Esophagus muscularis mucosa (tissue), 4 donors: ENCODE results near the gene PSTPIP2. TPM values are rescaled to one million over a fixed set of nuclear protein-coding genes. Genes with fewer than 3 reads are reported as not detected.

Source experiments
- DNase-seq: peaks from one replicate; pipeline ENCODE4 v3.0.0-alpha.2; 2017; ENCODE audit errors: extremely low spot score
- H3K27ac ChIP-seq, 4 donors: fragments of 200-600 bp; sonication (generic); replicated peaks in 1 of 4; 1 replicate in 3 of 4; 2 replicates in 1 of 4; pipeline ENCODE4 v1.5.1; 2016 to 2019; ENCODE audit warnings: mild to moderate bottlenecking in 1 of 4
- H3K27me3 ChIP-seq, 4 donors: fragments of 200-600 bp; sonication (generic); one replicate each; pipeline versions ENCODE4 v1.5.1 to v1.6.0; 2016 to 2019
- H3K36me3 ChIP-seq, 4 donors: fragments of 200-600 bp; sonication (generic); one replicate each; pipeline ENCODE4 v1.5.1; 2016 to 2019
- H3K4me1 ChIP-seq, 4 donors: fragments of 200-600 bp; sonication (generic); one replicate each; pipeline ENCODE4 v1.5.1; 2016 to 2019
- H3K4me3 ChIP-seq, 4 donors: fragments of 200-600 bp; sonication (generic); 1 replicate in 2 of 4; 2 replicates in 2 of 4; pipeline ENCODE4 v1.5.1; 2016 to 2019; ENCODE audit warnings: mild to moderate bottlenecking in 4 of 4, moderate library complexity in 1 of 4
- H3K9me3 ChIP-seq, 4 donors: fragments of 200-600 bp; sonication (generic); 1 replicate in 3 of 4; 2 replicates in 1 of 4; pipeline ENCODE4 v1.5.1; 2016 to 2019
- EP300 ChIP-seq: sonication (generic); formaldehyde crosslinking; IDR thresholded peaks from one replicate; pipeline ENCODE4 v1.6.1; 2017; ENCODE audit warnings: antibody characterized with exemption
- POLR2A ChIP-seq: fragments of 450-650 bp; IDR thresholded peaks from one replicate; pipeline ENCODE4 v1.6.1; 2017; ENCODE audit warnings: antibody characterized with exemption, moderate library complexity, mild to moderate bottlenecking, low read depth
- POLR2AphosphoS5 ChIP-seq, 2 donors: sonication (generic); formaldehyde crosslinking; IDR thresholded peaks; one replicate each; pipeline ENCODE4 v1.6.1; 2017; ENCODE audit warnings: antibody characterized with exemption in 2 of 2
- WGBS: methylation state at CpG from one replicate; pipeline ENCODE4 v1.1.5; 2018; 5-methylcytosine and 5-hydroxymethylcytosine counted together
- intact Hi-C: fragments of 100-400 bp; cut with DNase I; formaldehyde crosslinking; loops from one replicate; pipeline ENCODE4 v1.15.1; 2023
- total RNA-seq, 4 donors: library from RNA; depleted of rRNA; stranded (reverse); fragments of >200 nt; gene quantifications; one replicate each; pipeline versions ENCODE4 v1.1.0 to v1.2.1, GENCODE V29; 2016
- TF ChIP-seq, protein P1 (sequence below), 3 experiments: fragments of 200-600 bp in 2 of 3; fragments of 450-650 bp in 1 of 3; sonication (generic) in 2 of 3; IDR thresholded peaks; one replicate each; pipeline ENCODE4 v1.5.1; 2017 to 2019; ENCODE audit warnings: antibody characterized with exemption in 3 of 3, mild to moderate bottlenecking in 2 of 3, moderate library complexity in 1 of 3

PSTPIP2 gene
- total RNA-seq, 4 donors from 2014 or later = 5.6 to 10.8 (median 7.3) TPM

GRCh38 chr18:46104128-46104911, 32.3 kb upstream of the PSTPIP2 start, which contains the start of gene HAUS1:
HAUS1 (plus strand) TSS chr18:46104385; CDS start chr18:46104412, 27 bp downstream.
- Histone ChIP-seq H3K9me3 (no peaks in the 10 kb centered on the region), H3K4me1 (peaks cover 4 to 21% (median 18%) of the 10 kb centered on the region in 4 donors), H3K27me3 (no peaks in the 10 kb centered on the region), H3K27ac (peak within 1 kb of the TSS; percentile 85 to 91 (median 88)), H3K36me3 (peaks cover 0 to 25% (median 5%) of the 10 kb centered on the region in 4 donors), H3K4me3 (peak within 1 kb of the TSS; percentile 76 to 93 (median 83))
- peak; percentile 83 to 86 for TF ChIP-seq POLR2AphosphoS5 (IDR thresholded peaks at IDR 0.05)
- no peak for TF ChIP-seq EP300
- peak; percentile 97 for DNase-seq
- under 1% methylated on average over 35 of the region's 57 CpGs for WGBS
- intact Hi-C loops = no loop called here

DNA sequence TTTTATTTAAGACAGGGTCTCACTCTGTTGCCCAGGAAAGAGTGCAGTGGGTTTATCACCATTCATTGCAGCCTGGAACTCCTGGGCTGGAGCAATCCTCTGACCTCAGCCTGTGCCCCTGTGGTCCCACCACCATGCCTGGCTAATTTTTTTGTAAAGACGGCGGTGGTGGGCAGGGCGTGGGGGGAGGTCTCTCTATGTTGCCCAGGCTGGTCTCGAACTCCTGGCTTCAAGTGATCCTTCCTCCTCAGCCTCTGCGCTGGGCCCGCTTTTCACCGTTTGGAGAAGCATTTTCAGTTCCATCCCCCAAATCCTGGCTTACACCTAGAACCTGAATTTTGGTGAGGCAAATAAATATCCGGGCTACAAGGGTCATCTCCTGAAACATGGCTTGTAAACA, 27.4 kb upstream of the PSTPIP2 start:
- 96% methylated on average over 8 of the region's 8 CpGs for WGBS
- no peaks in the 10 kb centered on the region for H3K27me3 ChIP-seq
- no peaks in the 10 kb centered on the region for H3K9me3 ChIP-seq
- no peak for DNase-seq
- H3K4me1 ChIP-seq = peaks cover 28 to 43% (median 41%) of the 10 kb centered on the region in 4 donors
- H3K27ac ChIP-seq = no peak overlapping the region
- no peak overlapping the region for H3K4me3 ChIP-seq
- intact Hi-C loops = no loop called here
- peaks cover 1 to 5% (median 3%) of the 10 kb centered on the region in 4 donors for H3K36me3 ChIP-seq
- TF ChIP-seq, protein P1, sequence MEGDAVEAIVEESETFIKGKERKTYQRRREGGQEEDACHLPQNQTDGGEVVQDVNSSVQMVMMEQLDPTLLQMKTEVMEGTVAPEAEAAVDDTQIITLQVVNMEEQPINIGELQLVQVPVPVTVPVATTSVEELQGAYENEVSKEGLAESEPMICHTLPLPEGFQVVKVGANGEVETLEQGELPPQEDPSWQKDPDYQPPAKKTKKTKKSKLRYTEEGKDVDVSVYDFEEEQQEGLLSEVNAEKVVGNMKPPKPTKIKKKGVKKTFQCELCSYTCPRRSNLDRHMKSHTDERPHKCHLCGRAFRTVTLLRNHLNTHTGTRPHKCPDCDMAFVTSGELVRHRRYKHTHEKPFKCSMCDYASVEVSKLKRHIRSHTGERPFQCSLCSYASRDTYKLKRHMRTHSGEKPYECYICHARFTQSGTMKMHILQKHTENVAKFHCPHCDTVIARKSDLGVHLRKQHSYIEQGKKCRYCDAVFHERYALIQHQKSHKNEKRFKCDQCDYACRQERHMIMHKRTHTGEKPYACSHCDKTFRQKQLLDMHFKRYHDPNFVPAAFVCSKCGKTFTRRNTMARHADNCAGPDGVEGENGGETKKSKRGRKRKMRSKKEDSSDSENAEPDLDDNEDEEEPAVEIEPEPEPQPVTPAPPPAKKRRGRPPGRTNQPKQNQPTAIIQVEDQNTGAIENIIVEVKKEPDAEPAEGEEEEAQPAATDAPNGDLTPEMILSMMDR (IDR thresholded peaks at IDR 0.05) = no peak
- no peak for TF ChIP-seq POLR2AphosphoS5 (IDR thresholded peaks at IDR 0.05)
- no peak for TF ChIP-seq EP300
- TF ChIP-seq POLR2A = no peak

DNA sequence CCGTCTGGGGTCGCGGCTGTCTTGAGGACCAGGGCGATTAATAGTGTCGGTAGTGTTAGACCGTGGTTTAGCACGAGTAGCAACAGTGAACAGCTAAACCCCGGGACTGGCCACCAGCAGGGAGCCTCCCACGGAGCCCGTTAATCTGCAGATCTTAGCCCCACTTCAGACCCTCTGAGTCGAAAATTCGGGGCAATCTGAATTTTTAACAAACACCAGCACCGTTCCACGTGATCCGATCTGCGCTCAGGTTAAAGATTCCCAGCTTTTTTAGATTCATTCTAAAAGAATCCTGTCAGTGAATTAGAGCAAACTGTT, 26.5 kb upstream of the PSTPIP2 start:
- Histone ChIP-seq H3K9me3 (no peaks in the 10 kb centered on the region), H3K4me1 (peaks cover 30 to 46% (median 44%) of the 10 kb centered on the region in 4 donors), H3K4me3 (peak overlapping the region; percentile 77 to 97 (median 82)), H3K27me3 (no peaks in the 10 kb centered on the region), H3K27ac (peak overlapping the region; percentile 85 to 98 (median 91)), H3K36me3 (peaks cover 5 to 14% (median 12%) of the 10 kb centered on the region in 4 donors)
- WGBS = 18% methylated on average over 14 of the region's 16 CpGs
- intact Hi-C loops = no loop called here
- DNase-seq = no peak
- TF ChIP-seq POLR2AphosphoS5 (IDR thresholded peaks at IDR 0.05) (no peak), EP300 (no peak), POLR2A (no peak)
- TF ChIP-seq, protein P1 (IDR thresholded peaks at IDR 0.05) = no peak

- under 1% methylated on average over 30 of the region's 53 CpGs for WGBS
- H3K27me3 ChIP-seq = no peaks in the 10 kb centered on the region
- no peaks in the 10 kb centered on the region for H3K9me3 ChIP-seq
- peaks cover 5 to 20% (median 18%) of the 10 kb centered on the region in 4 donors for H3K36me3 ChIP-seq
- TF ChIP-seq POLR2A (peak; percentile 76), POLR2AphosphoS5 (IDR thresholded peaks at IDR 0.05) (peak; percentile 89 to 95), EP300 (no peak)
- TF ChIP-seq, protein P1 (IDR thresholded peaks at IDR 0.05) = peak in 1 of 3 experiments; percentile 5
- H3K4me3 ChIP-seq = peak within 1 kb of the TSS; percentile 77 to 97 (median 82)
- peak; percentile 99 for DNase-seq
- H3K27ac ChIP-seq = peak within 1 kb of the TSS; percentile 85 to 98 (median 91)
- intact Hi-C loops = no loop called here
- H3K4me1 ChIP-seq = peaks cover 36 to 51% (median 48%) of the 10 kb centered on the region in 4 donors
Measured at GRCh38 chr18:46097801-46098615, 25.9 kb upstream of the PSTPIP2 start, which contains the start of gene ATP5F1A. ATP5F1A (minus strand) TSS chr18:46098296; CDS start chr18:46098231, 65 bp downstream.

DNA sequence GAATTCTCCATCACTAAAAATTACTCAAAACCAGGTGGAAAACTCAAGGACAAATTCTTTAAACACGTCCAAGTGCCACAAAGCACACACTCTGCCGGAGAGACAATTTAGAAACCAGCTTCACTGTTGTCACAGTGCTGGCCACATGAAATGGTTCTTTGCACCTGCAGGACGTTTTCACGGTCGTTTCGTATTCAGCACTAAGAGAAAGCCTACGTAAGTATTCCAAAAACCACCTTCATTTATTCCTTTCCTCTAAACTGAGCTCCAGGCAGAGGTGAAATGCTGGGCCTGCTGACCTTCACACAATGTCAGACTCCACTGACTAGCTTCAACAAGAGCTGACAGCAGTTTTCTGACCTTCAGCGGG, 25.4 kb upstream of the PSTPIP2 start:
- peaks cover 5 to 26% (median 24%) of the 10 kb centered on the region in 4 donors for H3K36me3 ChIP-seq
- peak overlapping the region; percentile 77 to 97 (median 82) for H3K4me3 ChIP-seq
- WGBS = 0% methylated on average over 8 of the region's 8 CpGs
- intact Hi-C loops = no loop called here
- no peak for DNase-seq
- H3K27me3 ChIP-seq = no peaks in the 10 kb centered on the region
- TF ChIP-seq EP300 (no peak), POLR2A (no peak), POLR2AphosphoS5 (IDR thresholded peaks at IDR 0.05) (no peak)
- TF ChIP-seq, protein P1 (IDR thresholded peaks at IDR 0.05) = no peak
- peak overlapping the region; percentile 85 to 98 (median 91) for H3K27ac ChIP-seq
- H3K9me3 ChIP-seq = no peaks in the 10 kb centered on the region
- peaks cover 39 to 57% (median 53%) of the 10 kb centered on the region in 4 donors for H3K4me1 ChIP-seq
